Measurements from ENCODE around the gene FERMT2.

FERMT2 gene

GRCh38 chr14:52919971-52920370, 30.9 kb downstream of the FERMT2 start:
- no peak for TF ChIP-seq CTCF (IDR thresholded peaks at IDR 0.05; ENCODE audit: low read length, missing control alignments)
- peak; percentile 32 for DNase-seq (ENCODE audit: low read depth)
- H3K4me3 ChIP-seq (replicated peaks; ENCODE audit: low read depth, low read length): no peak overlapping the region

- no peak for TF ChIP-seq CTCF (IDR thresholded peaks at IDR 0.05; ENCODE audit: low read length, missing control alignments)
- DNase-seq (ENCODE audit: low read depth): peak; percentile 85
- H3K4me3 ChIP-seq (replicated peaks; ENCODE audit: low read depth, low read length): no peak overlapping the region
These were observed 32.4 kb downstream of the FERMT2 start for GRCh38 chr14:52918486-52918885.

- no peak for TF ChIP-seq CTCF (IDR thresholded peaks at IDR 0.05; ENCODE audit: low read length, missing control alignments)
- DNase-seq (ENCODE audit: low read depth): peak; percentile 41
These were observed 33.1 kb downstream of the FERMT2 start for GRCh38 chr14:52917735-52918134.

GRCh38 chr14:52914295-52914694, 36.6 kb downstream of the FERMT2 start:
- H3K4me3 ChIP-seq (replicated peaks; ENCODE audit: low read depth, low read length): no peak overlapping the region
- TF ChIP-seq CTCF (IDR thresholded peaks at IDR 0.05; ENCODE audit: low read length, missing control alignments): no peak
- no peak for DNase-seq (ENCODE audit: low read depth)

More at GRCh38 chr14:52917735-52918134, 33.1 kb downstream of the FERMT2 start:
- H3K4me3 ChIP-seq (replicated peaks; ENCODE audit: low read depth, low read length): no peak overlapping the region

- peak; percentile 81 for DNase-seq (ENCODE audit: low read depth)
- no peak for TF ChIP-seq CTCF (IDR thresholded peaks at IDR 0.05; ENCODE audit: low read length, missing control alignments)
- no peak overlapping the region for H3K4me3 ChIP-seq (replicated peaks; ENCODE audit: low read depth, low read length)
These were observed 37.6 kb downstream of the FERMT2 start for GRCh38 chr14:52913271-52913670.

- no peak for DNase-seq (ENCODE audit: low read depth)
- no peak for TF ChIP-seq CTCF (IDR thresholded peaks at IDR 0.05; ENCODE audit: low read length, missing control alignments)
These were observed 38.9 kb downstream of the FERMT2 start for GRCh38 chr14:52911904-52912303.

GRCh38 chr14:52910572-52910971, 40.3 kb downstream of the FERMT2 start:
- no peak for TF ChIP-seq CTCF (IDR thresholded peaks at IDR 0.05; ENCODE audit: low read length, missing control alignments)
- no peak overlapping the region for H3K4me3 ChIP-seq (replicated peaks; ENCODE audit: low read depth, low read length)
- DNase-seq (ENCODE audit: low read depth): peak; percentile 50

More at GRCh38 chr14:52911904-52912303, 38.9 kb downstream of the FERMT2 start:
- no peak overlapping the region for H3K4me3 ChIP-seq (replicated peaks; ENCODE audit: low read depth, low read length)

Data from fibroblast of pulmonary artery (primary cell).